Chondrocyte (in vitro differentiated cells): ENCODE measurements around the gene CDH22. TPM values are rescaled to one million over a fixed set of nuclear protein-coding genes. Genes with fewer than 3 reads are reported as not detected.

Experiments
- DNase-seq: peaks from one replicate; pipeline ENCODE4 v3.0.0; 2021; ENCODE audit warnings: mixed read lengths, low spot score
- H3K27ac Mint-ChIP-seq: one replicate; pipeline ENCODE4 v1.8.0; 2021; ENCODE audit warnings: mild to moderate bottlenecking, moderate library complexity, mixed read lengths; ENCODE audit not compliant: unreplicated experiment
- H3K27me3 Mint-ChIP-seq: 2 replicates; pipeline ENCODE4 v1.8.0; 2021; ENCODE audit warnings: low read depth, mixed read lengths
- H3K36me3 Mint-ChIP-seq: 2 replicates; pipeline ENCODE4 v1.8.0; 2021; ENCODE audit warnings: low read depth, mixed read lengths
- H3K4me1 Mint-ChIP-seq: 2 replicates; pipeline ENCODE4 v1.8.0; 2021; ENCODE audit warnings: low read depth, mild to moderate bottlenecking, mixed read lengths
- H3K4me3 Mint-ChIP-seq: one replicate; pipeline ENCODE4 v1.8.0; 2021; ENCODE audit warnings: mild to moderate bottlenecking, moderate library complexity, mixed read lengths; ENCODE audit not compliant: unreplicated experiment
- H3K9me3 Mint-ChIP-seq: 2 replicates; pipeline ENCODE4 v1.8.0; 2021; ENCODE audit warnings: low read depth, mixed read lengths
- CTCF ChIP-seq: fragments of 200-600 bp; sonication (generic); IDR thresholded peaks from 2 replicates; pipeline ENCODE4 v1.5.0; 2021; ENCODE audit warnings: antibody characterized with exemption, mild to moderate bottlenecking, moderate library complexity
- total RNA-seq: library from RNA; stranded (reverse); gene quantifications from 3 replicates; pipeline ENCODE4 v1.2.1, GENCODE V29; 2021

The CDH22 gene
- total RNA-seq, 1 donor from 2014 or later, result not detected

GRCh38 chr20:46265539-46265938 lies 42.8 kb downstream of the CDH22 start:
- Mint-ChIP-seq H3K27me3 (peaks cover 43% of the 10 kb centered on the region), H3K9me3 (no peaks in the 10 kb centered on the region), H3K4me1 (no peaks in the 10 kb centered on the region), H3K36me3 (no peaks in the 10 kb centered on the region), H3K27ac (no peak overlapping the region), H3K4me3 (no peak overlapping the region)
- no peak for DNase-seq
- TF ChIP-seq CTCF, result no peak

GRCh38 chr20:46264391-46265266 lies 43.7 kb downstream of the CDH22 start:
- Mint-ChIP-seq H3K27ac (no peak overlapping the region), H3K27me3 (peaks cover 41% of the 10 kb centered on the region), H3K4me1 (no peaks in the 10 kb centered on the region), H3K36me3 (no peaks in the 10 kb centered on the region), H3K4me3 (no peak overlapping the region), H3K9me3 (no peaks in the 10 kb centered on the region)
- no peak for DNase-seq
- TF ChIP-seq CTCF, result no peak

- no peak for TF ChIP-seq CTCF
These were observed 46.6 kb downstream of the CDH22 start for GRCh38 chr20:46261456-46262253.

GRCh38 chr20:46260936-46261454 lies 47.3 kb downstream of the CDH22 start:
- TF ChIP-seq CTCF, result no peak
- no peak for DNase-seq
- no peak overlapping the region for H3K4me3 Mint-ChIP-seq
- no peaks in the 10 kb centered on the region for H3K4me1 Mint-ChIP-seq
- no peak overlapping the region for H3K27ac Mint-ChIP-seq
- H3K36me3 Mint-ChIP-seq, result no peaks in the 10 kb centered on the region
- no peaks in the 10 kb centered on the region for H3K9me3 Mint-ChIP-seq
- peaks cover 34% of the 10 kb centered on the region for H3K27me3 Mint-ChIP-seq

More at GRCh38 chr20:46261456-46262253, 46.6 kb downstream of the CDH22 start:
- DNase-seq, result no peak
- Mint-ChIP-seq H3K4me3 (no peak overlapping the region), H3K9me3 (no peaks in the 10 kb centered on the region), H3K27ac (no peak overlapping the region), H3K4me1 (no peaks in the 10 kb centered on the region), H3K36me3 (no peaks in the 10 kb centered on the region), H3K27me3 (peaks cover 38% of the 10 kb centered on the region)

- no peak for TF ChIP-seq CTCF
- H3K4me1 Mint-ChIP-seq, result no peaks in the 10 kb centered on the region
- no peak overlapping the region for H3K4me3 Mint-ChIP-seq
- H3K9me3 Mint-ChIP-seq, result no peaks in the 10 kb centered on the region
- no peaks in the 10 kb centered on the region for H3K36me3 Mint-ChIP-seq
- peaks cover 34% of the 10 kb centered on the region for H3K27me3 Mint-ChIP-seq
- no peak overlapping the region for H3K27ac Mint-ChIP-seq
- no peak for DNase-seq
These were observed 47.8 kb downstream of the CDH22 start for GRCh38 chr20:46260480-46260879.
